Stimulated activated CD8-positive, alpha-beta memory T cell treated with anti-CD3 and anti-CD28 coated beads, Interleukin-7, amount 100 ng/mL, for 4 hours (primary cell): ENCODE data around the gene DNAJB5.
A peak's percentile ranks its signal among the peaks of the same experiment; 100 is the strongest.

Experiments
- DNase-seq, 2 donors: peaks; one replicate each; pipeline ENCODE4 v3.0.0-alpha.2; 2020; ENCODE audit warnings: low read depth in 2 of 2

The DNAJB5 gene

DNA sequence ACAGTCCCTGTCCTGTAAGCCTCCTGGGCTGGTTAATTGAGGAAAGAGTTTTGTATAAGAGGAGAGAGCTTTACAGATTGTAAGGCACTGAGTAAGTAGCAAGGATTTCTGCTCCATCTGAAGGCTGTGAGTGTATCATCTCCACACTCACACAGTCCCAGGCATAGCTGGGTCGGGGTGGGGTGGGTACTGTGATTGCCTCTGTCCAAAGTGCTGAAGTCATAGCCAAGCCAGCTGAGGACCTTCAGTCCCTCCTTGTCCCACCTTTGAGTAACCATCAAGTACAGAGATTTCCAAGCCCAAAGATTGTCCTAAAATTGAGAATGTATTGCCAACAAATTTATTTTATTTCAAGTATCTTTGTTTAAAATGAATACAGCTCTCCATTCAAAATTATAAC, 5.5 kb upstream of the DNAJB5 start:
- no peak for DNase-seq

- no peak for DNase-seq
Observed at GRCh38 chr9:34985311-34985899, 4.1 kb upstream of the DNAJB5 start.

DNA sequence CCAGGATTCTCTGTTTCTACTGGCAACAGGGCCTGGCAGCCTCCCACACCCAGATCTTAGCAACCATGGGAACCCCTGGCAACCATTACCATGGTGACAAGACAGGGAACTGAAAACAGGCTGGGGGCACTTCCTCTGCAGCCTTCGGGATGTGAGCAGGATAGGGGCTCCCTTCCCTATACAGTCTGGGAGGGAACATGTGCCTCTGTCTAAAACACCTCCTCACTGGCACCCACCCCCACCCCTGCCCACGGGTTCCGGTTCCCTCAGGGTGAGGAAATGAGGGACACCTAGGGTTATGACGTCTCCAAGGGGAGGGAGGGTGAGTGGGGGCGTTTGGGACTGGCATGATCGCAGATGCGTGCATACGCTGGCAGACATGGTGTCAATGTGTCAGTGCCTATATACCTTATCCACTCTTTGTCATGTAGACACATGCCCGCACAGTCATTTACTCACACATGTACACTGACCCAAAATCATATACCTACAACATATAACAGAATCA, 3.0 kb upstream of the DNAJB5 start:
- peak; percentile 71 to 73 for DNase-seq

GRCh38 chr9:34987160-34987901, 2.2 kb upstream of the DNAJB5 start:
- DNase-seq, result no peak

- peak; percentile 47 to 66 for DNase-seq
Observed at GRCh38 chr9:34988218-34989002, 1.1 kb upstream of the DNAJB5 start.

GRCh38 chr9:34989946-34990635, 546 bp downstream of the DNAJB5 start:
- DNase-seq, result no peak

DNA sequence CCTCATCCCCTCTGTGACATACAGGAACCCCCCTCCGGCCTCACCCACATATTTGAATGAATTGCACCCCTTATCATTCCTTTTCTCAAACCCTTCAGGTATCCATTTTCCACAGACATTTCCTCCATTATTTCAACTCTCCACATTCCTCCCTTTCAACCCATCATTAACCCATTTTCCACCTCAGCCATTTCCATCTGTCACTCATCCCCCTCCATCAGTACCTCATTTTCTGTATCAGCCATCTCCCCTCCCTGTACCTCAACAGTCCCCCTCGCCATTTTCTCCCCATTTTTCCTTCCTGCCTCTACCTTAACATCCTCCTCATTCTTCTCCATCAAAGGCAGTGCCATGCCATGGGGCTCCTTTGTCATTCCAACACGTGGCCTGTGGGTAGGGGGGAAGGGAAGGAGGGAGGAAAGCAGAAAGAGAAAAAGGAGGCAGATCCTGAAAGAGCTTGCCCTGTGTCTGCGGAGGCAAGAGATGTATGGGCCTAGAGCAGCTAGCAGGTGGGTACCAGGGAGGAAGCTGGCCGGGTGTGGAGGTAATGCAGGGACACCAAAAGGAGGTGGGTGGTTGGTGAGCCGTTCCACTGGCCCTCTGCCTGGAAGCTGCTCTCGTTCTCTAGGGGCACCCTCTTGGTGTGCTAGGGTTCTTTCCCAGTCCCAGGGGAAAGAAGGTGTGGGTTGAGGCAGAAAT, 1.5 kb downstream of the DNAJB5 start:
- no peak for DNase-seq

GRCh38 chr9:34991607-34992375, 2.2 kb downstream of the DNAJB5 start:
- no peak for DNase-seq

DNA sequence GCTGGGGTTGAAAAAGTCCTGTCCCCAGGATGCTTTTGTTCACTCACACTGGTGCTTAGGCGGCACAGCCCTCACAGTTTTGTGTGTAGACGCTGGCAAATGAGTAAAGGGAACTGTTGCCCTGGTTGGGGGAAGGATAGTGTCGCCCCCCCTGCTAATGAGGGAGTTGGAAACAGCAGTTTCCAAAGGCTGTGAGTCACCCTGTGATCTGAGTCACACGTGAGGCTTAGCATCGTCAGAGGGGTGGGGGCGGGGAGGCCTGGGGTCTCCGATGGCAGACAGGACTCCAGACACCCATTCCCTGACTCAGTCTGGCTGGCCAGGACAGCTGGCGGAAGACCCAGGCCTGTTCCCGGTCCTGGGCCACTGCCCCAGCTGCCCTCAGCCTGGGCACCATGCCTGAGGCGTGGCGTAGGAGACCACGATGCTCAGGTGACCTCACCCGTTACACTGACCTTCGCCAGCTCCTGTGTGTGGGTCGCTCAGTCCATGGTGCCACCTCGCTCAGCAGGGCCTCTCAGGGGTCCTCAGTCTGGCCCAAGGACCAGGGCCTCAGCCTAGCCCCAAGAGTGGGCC, 2.9 kb downstream of the DNAJB5 start:
- DNase-seq, result peak; percentile 63 to 65

DNA sequence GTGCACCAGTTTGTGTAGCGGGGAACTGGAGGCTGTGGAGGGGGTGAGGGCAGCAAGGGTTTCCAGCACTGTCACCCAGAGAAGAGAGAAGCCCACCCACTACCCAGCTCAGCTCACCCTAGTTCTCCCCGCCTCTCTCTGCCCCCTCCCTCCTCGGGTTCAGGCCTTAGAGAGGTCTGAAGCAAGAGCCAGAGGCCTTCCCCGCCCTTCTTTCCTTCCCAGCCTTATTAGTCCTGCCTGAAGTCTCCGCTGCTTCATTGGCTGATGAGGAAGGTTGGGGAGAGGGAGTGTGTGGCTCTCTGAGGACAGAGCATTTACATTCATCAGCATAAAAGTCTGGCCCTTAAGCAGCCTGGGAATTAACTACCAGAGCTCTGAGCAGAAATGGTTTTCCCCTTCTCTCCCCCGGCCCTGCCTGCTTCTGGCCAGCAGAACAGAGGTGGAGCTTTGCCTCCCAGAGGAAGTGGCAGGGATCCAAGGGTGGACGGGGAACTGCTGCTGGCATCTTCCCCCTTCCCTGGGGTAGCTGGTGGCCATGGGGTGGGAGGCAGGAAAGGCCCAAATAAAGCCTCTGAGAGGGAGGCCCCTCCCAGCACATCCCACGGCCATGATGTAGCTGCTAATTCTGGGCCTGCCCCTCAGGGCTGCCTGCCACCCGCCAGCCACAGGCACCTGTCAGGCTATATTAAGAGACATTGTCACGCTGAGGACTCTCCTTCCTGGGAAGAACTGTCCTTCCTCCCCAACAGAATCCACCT, 4.1 kb downstream of the DNAJB5 start:
- no peak for DNase-seq

DNA sequence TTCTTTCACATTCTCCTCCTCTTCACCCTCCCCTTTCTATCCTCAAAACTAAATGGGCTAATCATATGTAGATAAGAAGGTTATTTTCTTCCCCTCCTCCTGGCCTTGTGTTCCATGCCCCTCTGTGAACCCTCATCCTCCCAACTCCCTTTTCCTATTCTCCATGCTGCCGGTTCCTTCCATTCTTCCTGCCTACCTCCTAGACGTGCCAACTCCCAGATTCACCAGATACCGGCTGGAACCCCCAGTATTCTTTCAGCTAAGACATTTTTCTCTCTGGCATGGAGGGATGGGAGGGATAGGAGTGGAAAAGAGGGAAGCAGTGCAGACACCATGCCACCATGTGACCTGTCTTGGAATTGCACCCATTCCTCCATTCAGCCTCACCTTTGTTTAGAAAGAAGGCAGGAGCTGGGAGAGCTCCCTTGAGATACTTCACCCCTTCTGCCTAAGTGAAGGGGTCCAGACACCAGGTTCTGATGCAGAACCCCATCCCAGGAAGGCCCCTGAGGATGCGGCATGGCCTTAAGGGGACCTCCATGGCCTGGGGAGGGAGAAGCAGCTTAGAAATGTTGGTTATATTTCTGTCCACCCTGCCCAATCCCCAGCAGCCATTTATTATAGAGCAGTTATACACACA, 4.8 kb downstream of the DNAJB5 start:
- DNase-seq, result no peak

DNA sequence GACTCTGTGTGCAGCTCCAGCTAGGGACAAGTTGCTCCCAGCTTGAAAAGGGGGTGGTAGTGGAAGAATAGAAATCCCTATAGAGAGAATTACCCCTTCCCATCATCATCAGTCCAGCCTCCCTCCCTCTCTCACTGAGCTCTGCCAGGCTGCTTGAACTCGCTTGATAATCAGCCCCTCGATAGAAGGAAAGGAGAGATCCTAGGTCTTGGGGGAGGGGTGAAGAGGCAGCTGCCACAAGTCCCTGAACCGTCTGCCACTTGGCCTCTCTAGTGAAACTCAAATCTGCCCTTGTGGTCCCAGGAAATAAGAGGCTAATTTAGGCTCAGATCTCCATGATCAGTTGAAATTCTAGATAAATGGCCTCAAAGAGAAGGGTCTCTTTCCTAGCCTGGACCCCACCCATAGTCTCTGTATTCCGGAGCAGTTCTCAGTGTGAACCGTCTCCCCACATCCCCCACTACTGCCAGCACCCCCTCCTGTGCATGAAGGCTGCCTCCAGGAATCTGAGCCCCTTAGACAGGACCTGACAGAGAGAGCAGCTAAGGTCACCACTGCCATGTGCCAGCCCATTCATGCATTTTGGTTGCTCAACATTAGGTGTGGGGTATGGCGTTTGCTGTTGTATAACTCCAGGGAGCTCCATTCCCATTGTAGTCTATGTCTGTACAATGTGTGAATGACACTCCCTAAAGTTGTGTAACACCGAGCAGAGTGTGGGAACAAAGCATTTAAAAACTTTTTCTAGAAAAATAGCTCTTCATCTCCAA, 5.5 kb downstream of the DNAJB5 start:
- no peak for DNase-seq

DNA sequence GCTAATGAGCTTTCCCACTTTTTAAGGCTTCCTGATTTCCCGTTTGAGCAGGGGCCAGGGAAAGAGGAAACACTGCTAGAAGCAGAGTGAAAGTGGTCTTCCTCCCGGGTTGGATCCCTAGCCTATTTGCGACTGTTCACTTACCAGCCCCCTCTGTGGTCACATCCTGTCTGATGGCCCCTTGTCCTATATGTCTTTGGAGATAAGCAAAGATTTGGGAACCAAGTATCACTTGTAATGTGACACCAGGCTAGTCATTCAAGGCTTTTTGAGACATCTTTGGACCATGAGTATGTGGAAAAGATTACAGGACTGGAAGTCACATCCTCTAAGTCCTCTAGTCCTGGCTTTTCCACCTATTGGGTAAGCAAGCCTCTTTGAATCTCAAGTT, 6.1 kb downstream of the DNAJB5 start:
- no peak for DNase-seq

- no peak for DNase-seq
Observed at GRCh38 chr9:34996181-34996904, 6.8 kb downstream of the DNAJB5 start.

DNA sequence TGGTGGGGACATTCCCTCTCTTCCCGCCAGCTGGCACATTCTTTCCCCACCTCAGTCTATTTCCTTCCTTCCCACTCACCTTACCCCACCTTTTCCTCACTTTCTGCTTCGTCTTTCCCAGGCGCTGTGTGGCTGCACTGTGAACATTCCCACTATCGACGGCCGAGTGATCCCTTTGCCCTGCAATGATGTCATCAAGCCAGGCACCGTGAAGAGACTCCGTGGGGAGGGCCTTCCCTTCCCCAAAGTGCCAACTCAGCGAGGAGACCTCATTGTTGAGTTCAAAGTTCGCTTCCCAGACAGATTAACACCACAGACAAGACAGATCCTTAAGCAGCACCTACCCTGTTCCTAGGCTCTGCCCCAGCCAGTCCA, 7.3 kb downstream of the DNAJB5 start:
- no peak for DNase-seq

- DNase-seq, result no peak
Observed at GRCh38 chr9:34997379-34997781, 7.8 kb downstream of the DNAJB5 start.

GRCh38 chr9:34998266-34998665, 8.7 kb downstream of the DNAJB5 start:
- DNase-seq, result no peak

DNA sequence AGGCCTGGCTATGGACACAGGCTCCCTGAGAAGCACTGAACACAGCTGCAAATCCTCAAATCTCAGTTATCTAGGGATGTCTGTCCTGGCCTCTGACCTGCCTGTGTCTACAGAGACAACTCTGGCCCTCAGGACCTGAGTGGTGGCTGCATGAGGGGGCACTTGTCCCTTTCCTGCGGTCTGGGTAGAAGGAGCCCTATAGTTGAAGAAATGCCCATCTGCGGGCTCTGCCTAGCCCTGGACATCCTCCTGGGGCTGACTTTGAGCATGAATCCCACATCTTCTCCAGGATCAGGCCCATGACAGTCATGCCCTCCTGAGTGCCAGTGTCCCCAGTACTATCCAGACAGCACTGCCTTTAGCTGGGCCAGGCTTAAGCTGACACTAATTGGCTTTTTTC, 10.0 kb downstream of the DNAJB5 start:
- no peak for DNase-seq
